AG04449 (cell line): ENCODE measurements around the gene RNF212.
A peak's percentile ranks its signal among the peaks of the same experiment; 100 is the strongest.
"Not testable (repeated sequence)": the region's sequence is repeated elsewhere in the genome, so short reads cannot be mapped to it uniquely, and the experiment has no call there.

ENCODE experiments used
- CTCF ChIA-PET: fragments of 350-600 bp; formaldehyde crosslinking; extraction: SDS; loops from one replicate; lab custom pipeline; 2021; ENCODE audit warnings: antibody characterized with exemption; lab: Yijun Ruan, JAX
- POLR2A ChIA-PET: fragments of 400-600, 350-600 bp; formaldehyde crosslinking; extraction: SDS; loops from one replicate; lab custom pipeline; 2020; ENCODE audit warnings: antibody characterized with exemption, inconsistent platforms; lab: Yijun Ruan, JAX
- DNase-seq: peaks from one replicate; pipeline ENCODE4 v3.0.0-alpha.2; 2010; ENCODE audit warnings: low read depth, low spot score
- H3K4me3 ChIP-seq: 2 replicates; pipeline ENCODE4 v1.5.1; 2011; ENCODE audit warnings: low read depth, mild to moderate bottlenecking, control low read depth, low read length
- CTCF ChIP-seq: IDR thresholded peaks from one replicate; pipeline ENCODE4 v1.5.1; 2011; ENCODE audit warnings: mild to moderate bottlenecking, moderate library complexity, low read length, control low read depth, inconsistent platforms; ENCODE audit not compliant: insufficient read depth; ENCODE audit errors: missing control alignments

The RNF212 gene

DNA sequence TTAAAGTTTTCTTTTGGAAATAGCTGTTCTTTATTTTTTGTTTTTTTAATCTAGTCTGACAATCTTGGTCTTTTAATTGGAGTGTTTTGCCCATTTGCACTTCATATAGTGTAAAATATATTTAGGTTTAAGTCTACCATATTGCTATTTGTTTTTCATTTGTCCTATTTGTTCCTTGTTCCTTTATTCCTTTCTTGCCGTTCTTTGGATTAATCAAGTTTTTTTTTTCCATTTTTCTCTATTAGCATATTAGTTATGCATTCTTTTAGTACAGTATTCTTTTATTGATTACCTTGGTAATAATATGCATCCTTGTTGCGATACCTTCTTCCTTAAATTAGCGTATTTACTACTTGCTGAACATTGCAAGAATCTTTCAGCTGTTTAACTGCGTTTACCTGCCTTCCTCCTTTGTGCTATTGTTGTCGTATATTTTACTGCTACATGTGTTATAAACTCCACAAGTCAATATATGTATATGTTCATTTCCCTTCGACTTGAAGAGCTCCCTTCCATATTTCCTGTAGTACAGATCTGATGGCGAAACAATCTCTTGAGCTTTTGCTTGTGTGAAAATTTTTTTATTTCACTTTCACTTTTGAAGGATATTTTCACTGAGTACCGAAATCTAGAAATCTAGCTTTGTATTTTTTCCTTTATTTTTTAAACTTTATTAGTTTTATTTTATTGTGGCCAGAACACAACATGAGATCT lies 23.9 kb upstream of the RNF212 start:
- DNase-seq = no peak
- H3K4me3 ChIP-seq = no peak overlapping the region
- no peak for TF ChIP-seq CTCF
- ChIA-PET CTCF (interaction anchor here (0.7 to 1.8 kb wide), 7 partner anchors 8 to 376 kb away, joined by 3 to 4 read pairs (median 3); no protein-coding TSS in a partner anchor), POLR2A (no interaction called here)

DNA sequence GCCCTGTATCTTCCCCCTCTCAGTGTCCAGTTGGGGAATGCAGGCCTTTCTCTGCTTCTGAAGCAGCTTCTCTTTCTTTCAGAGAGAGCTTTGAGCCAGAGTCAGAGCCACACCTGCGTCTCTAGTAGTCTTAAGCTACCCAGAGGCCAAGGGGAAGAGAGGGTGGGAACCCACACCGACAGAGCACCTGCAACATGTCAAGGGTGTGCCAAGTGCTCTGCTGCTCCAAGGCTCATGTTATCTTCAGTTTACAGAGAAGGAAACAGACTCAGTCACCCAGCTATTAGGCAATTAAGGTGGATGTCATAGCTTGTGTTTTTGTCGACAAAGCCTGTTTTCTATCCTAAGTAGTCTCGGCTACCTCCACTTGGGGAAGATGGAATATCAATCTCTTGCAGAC lies 22.7 kb upstream of the RNF212 start:
- DNase-seq = no peak
- no peak for TF ChIP-seq CTCF
- H3K4me3 ChIP-seq = no peak overlapping the region
- POLR2A ChIA-PET = no interaction called here
- CTCF ChIA-PET = interaction anchor here (0.7 to 1.1 kb wide), 2 partner anchors 150 to 377 kb away, joined by 3 read pairs; no protein-coding TSS in a partner anchor

DNA sequence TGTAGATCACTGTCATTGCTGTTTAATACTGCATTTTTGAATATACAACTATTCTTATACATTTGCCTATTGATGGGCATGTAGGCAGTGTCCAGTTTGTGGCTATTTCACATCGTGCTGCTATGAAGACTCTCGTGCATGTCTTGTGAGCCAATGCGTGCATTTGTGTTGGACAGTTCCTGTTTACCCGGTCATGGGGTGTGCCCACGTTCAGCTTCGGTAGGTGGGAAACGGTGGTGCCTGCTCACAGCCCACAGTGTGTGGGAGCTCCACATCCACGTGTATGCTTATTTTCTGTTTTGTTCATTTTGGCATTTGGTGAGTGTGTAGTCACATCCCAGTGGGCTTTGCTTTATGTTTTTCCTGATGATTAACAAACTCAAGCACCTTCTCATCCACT lies 19.7 kb upstream of the RNF212 start:
- TF ChIP-seq CTCF = no peak
- ChIA-PET CTCF (interaction anchor here (5.2 to 8.2 kb wide), 3 partner anchors 15 to 221 kb away, joined by 59 to 145 read pairs (median 99); partner anchors contain the start of gene RNF212), POLR2A (no interaction called here)
- DNase-seq = no peak
- no peak overlapping the region for H3K4me3 ChIP-seq

DNA sequence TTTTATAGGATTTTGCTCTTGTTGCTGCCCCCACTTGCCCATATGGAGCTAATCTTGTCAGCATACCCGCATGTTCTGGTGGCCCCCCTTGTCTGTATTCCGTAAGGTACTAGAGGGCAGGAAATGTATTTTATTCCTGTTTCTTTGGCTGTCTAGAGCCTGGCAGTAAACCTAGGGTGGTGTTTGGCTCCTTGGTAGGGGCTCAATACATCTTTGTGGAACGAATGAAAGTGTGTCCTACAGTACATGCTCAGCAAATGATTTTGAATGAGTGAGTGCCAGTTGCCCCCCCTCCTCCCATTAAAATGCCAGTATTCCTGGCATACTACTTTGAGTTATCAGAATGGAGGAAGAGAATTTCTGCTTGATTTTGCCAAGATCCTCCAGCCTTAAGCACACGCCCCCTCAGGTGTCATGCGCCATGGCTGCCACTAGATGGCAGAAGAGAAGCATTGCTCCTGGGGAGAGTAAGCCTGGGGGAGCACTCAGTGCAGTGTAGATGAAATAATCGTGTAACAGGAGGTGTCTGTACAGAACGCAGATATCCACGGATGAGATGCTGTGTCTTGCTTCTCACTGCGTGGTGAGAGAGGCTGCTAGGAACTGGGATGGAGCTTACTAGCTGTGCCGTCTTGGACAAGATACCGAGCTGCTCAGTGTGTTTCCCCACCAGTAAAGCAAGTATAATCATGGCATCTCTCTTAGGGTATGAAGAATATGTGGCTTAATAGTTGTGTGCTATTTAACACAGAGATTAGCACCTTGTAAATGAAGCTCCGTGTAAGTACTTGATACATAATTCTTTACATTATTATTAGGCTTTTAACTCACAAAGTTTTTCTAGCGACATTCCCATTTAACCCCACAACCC lies 17.2 kb upstream of the RNF212 start:
- ChIA-PET POLR2A (no interaction called here), CTCF (interaction anchor here (0.6 to 8.2 kb wide), 57 partner anchors 8 to 599 kb away, joined by 3 to 145 read pairs (median 4); partner anchors contain the start of genes CTBP1, MAEA, RNF212 and UVSSA)
- peak; percentile 99 for TF ChIP-seq CTCF
- H3K4me3 ChIP-seq = no peak overlapping the region
- no peak for DNase-seq

DNA sequence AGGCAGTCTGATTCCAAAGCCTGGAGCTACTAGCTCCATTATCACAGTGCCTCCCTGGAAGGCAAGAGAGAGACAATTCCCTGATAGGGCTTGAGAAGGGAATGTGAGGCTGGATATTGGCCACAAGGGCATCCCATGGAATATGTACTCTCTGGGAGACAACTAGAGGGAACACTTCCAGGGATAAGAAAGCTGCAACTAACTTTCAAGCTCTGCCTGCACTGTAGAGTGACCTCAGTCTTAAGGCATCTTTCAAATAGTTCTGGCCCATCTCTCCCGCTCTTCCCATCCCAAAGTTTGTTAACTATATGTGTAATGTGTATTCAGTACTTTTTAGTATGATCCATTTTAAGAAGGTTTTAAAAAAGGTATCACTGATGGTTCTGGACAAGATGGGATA lies 13.1 kb upstream of the RNF212 start:
- no peak for TF ChIP-seq CTCF
- no peak overlapping the region for H3K4me3 ChIP-seq
- CTCF ChIA-PET = interaction anchor here (0.9 to 8.2 kb wide), 4 partner anchors 10 to 229 kb away, joined by 3 to 145 read pairs (median 9); no protein-coding TSS in a partner anchor
- POLR2A ChIA-PET = no interaction called here
- DNase-seq = no peak

- H3K4me3 ChIP-seq, POLR2A ChIA-PET, DNase-seq, CTCF ChIA-PET: not testable (repeated sequence)
These were observed 12.1 kb upstream of the RNF212 start for GRCh38 chr4:1125466-1125865.
